Aorta (tissue), 5 donors: ENCODE data around the gene WDPCP. TPM values are rescaled to one million over a fixed set of nuclear protein-coding genes. Genes with fewer than 3 reads are reported as not detected.
A peak's percentile ranks its signal among the peaks of the same experiment; 100 is the strongest.

ENCODE experiments used
- ATAC-seq: fragments of 200-7000 bp; cut with Tn5 transposase; one replicate; pipeline ENCODE4 v1.9.1; 2022; ENCODE audit warnings: moderate library complexity; ENCODE audit not compliant: low FRiP score
- DNase-seq, 2 donors: peaks; one replicate each; pipeline ENCODE4 v3.0.0-alpha.2; 2020
- H3K27ac ChIP-seq, 2 donors: one replicate each; pipeline ENCODE4 v1.5.1; 2013; ENCODE audit warnings: low read length in 2 of 2, mild to moderate bottlenecking in 2 of 2, moderate library complexity in 2 of 2, control low read depth in 1 of 2, inconsistent platforms in 1 of 2, low read depth in 1 of 2
- H3K27me3 ChIP-seq, 2 donors: one replicate each; pipeline ENCODE4 v1.6.1; 2013; ENCODE audit warnings: control low read depth in 1 of 2, low read length in 1 of 2, mild to moderate bottlenecking in 1 of 2, moderate library complexity in 1 of 2; ENCODE audit not compliant: insufficient read depth in 2 of 2, control insufficient read depth in 1 of 2
- H3K36me3 ChIP-seq, 2 donors: one replicate each; pipeline ENCODE4 v1.6.1; 2013; ENCODE audit warnings: control low read depth in 1 of 2, low read length in 1 of 2, mild to moderate bottlenecking in 1 of 2; ENCODE audit not compliant: insufficient read depth in 2 of 2, control insufficient read depth in 1 of 2
- H3K4me1 ChIP-seq, 2 donors: one replicate each; pipeline ENCODE4 v1.6.1; 2013; ENCODE audit warnings: low read length in 2 of 2, control low read depth in 1 of 2, mild to moderate bottlenecking in 1 of 2, moderate library complexity in 1 of 2; ENCODE audit not compliant: insufficient read depth in 2 of 2, control insufficient read depth in 1 of 2
- H3K4me3 ChIP-seq, 2 donors: one replicate each; pipeline ENCODE4 v1.5.1; 2013; ENCODE audit warnings: low read length in 2 of 2, control low read depth in 1 of 2, mild to moderate bottlenecking in 1 of 2
- H3K9me3 ChIP-seq: one replicate; pipeline ENCODE4 v1.6.1; 2013; ENCODE audit warnings: mild to moderate bottlenecking, low read length; ENCODE audit not compliant: control insufficient read depth
- WGBS, 2 donors: extraction: QIAGEN DNeasy Blood & Tissue Kit; methylation state at CpG; one replicate each; pipeline ENCODE4 v1.1.7; 2013; 5-methylcytosine and 5-hydroxymethylcytosine counted together
- intact Hi-C, 2 donors: fragments of 100-400 bp; cut with DNase I; formaldehyde crosslinking; loops; one replicate each; pipeline versions ENCODE4 v1.14.2 to v1.15.0; 2022
- polyA plus RNA-seq, 2 donors: library from polyadenylated mRNA; stranded (reverse); fragments of 200-250 nt; gene quantifications; one replicate each; pipeline ENCODE4 v1.2.3, GENCODE V29; 2013
- total RNA-seq, 2 donors: library from RNA; stranded (reverse); fragmentation: NEBNext Ultra II Directional; extraction: Animal tissue kit (Norgen Biotek cat#: 25700); gene quantifications; one replicate each; pipeline ENCODE4 v1.2.1, GENCODE V29; 2021
- donor health status: healthy with polysubstance abuse.
- donor health status: Bipolar disorder and iron deficiency.
- donor health status: DM: no; HTN: no; CAD: no.
- donor health status: DM: no; HTN: no; CAD: no.
- donor health status: DM: yes; HTN: yes; CAD: no.

Gene WDPCP
- total and polyA plus RNA-seq, 4 donors = 2.9 to 20.8 (median 15.3) TPM

- H3K4me3 ChIP-seq = no peak overlapping the region
- intact Hi-C loops = no loop called here
- H3K27me3 ChIP-seq = no peaks in the 10 kb centered on the region
- 43 to 87% methylated on average over 1 of the region's 1 CpG for WGBS, 2 donors
- H3K27ac ChIP-seq = no peak overlapping the region
- no peak for ATAC-seq
- no peaks in the 10 kb centered on the region for H3K4me1 ChIP-seq
- DNase-seq = no peak
- no peaks in the 10 kb centered on the region for H3K36me3 ChIP-seq
- no peaks in the 10 kb centered on the region for H3K9me3 ChIP-seq
These were observed 153.2 kb downstream of the WDPCP start for GRCh38 chr2:63435070-63435469.

GRCh38 chr2:63434024-63435001, 154.0 kb downstream of the WDPCP start:
- Histone ChIP-seq H3K27ac (no peak overlapping the region), H3K27me3 (no peaks in the 10 kb centered on the region), H3K9me3 (no peaks in the 10 kb centered on the region), H3K4me1 (no peaks in the 10 kb centered on the region), H3K4me3 (no peak overlapping the region), H3K36me3 (no peaks in the 10 kb centered on the region)
- ATAC-seq (no peak), DNase-seq (no peak)
- WGBS, 2 donors = 89 to 91% methylated on average over 12 of the region's 12 CpGs
- intact Hi-C loops = no loop called here

DNA sequence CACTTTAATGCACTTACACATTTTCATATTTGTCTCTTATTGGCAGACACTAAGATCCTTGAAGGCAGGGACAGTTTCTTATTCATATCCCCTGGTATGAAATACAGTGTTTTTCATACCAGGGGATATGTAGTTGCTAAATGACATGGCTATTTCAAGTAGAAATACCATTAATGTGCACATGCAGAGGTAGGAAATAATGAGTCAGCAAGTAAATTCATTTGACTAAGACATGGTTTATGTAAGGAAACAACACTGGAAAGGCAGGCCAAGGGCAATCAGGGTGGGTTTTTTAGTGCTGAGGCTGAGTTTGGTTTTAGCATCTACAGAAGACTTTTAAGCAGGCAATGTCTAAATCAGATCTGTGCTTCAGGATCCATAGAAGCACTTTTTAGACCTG, 155.9 kb downstream of the WDPCP start:
- Histone ChIP-seq H3K27ac (no peak overlapping the region), H3K9me3 (no peaks in the 10 kb centered on the region), H3K4me3 (no peak overlapping the region), H3K27me3 (no peaks in the 10 kb centered on the region), H3K4me1 (no peaks in the 10 kb centered on the region), H3K36me3 (no peaks in the 10 kb centered on the region)
- intact Hi-C loops = no loop called here
- DNase-seq (no peak), ATAC-seq (no peak)

DNA sequence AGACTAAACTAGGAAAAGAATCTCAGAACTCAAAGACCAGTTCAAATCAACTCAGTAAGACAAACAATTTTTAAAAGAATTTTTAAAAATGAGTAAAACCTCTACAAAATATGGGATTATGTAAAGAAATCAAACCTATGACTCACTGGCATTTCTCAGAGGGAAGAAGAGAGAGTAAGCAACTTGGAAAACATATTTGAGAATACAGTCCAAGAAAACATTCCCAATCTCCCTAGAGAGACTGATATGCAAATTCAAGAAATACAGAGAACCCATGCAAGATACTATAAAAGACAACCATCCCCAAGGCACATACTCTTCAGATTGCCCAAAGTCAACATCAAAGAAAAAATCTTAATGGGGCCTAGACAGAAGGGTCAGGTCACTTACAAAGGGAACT, 162.7 kb downstream of the WDPCP start:
- no peaks in the 10 kb centered on the region for H3K36me3 ChIP-seq
- no peak overlapping the region for H3K27ac ChIP-seq
- ATAC-seq (no peak), DNase-seq (no peak)
- no peaks in the 10 kb centered on the region for H3K4me1 ChIP-seq
- H3K27me3 ChIP-seq = no peaks in the 10 kb centered on the region
- no peaks in the 10 kb centered on the region for H3K9me3 ChIP-seq
- H3K4me3 ChIP-seq = no peak overlapping the region
- intact Hi-C loops = no loop called here

- DNase-seq (no peak), ATAC-seq (no peak)
- no peaks in the 10 kb centered on the region for H3K27me3 ChIP-seq
- no peak overlapping the region for H3K4me3 ChIP-seq
- H3K36me3 ChIP-seq = no peaks in the 10 kb centered on the region
- 78 to 90% methylated on average over 4 of the region's 4 CpGs for WGBS, 2 donors
- no peak overlapping the region for H3K27ac ChIP-seq
- H3K9me3 ChIP-seq = no peaks in the 10 kb centered on the region
- intact Hi-C loops = no loop called here
- no peaks in the 10 kb centered on the region for H3K4me1 ChIP-seq
These were observed 163.2 kb downstream of the WDPCP start for GRCh38 chr2:63425079-63425416.

- H3K27me3 ChIP-seq = no peaks in the 10 kb centered on the region
- no peaks in the 10 kb centered on the region for H3K36me3 ChIP-seq
- no peaks in the 10 kb centered on the region for H3K4me1 ChIP-seq
- ATAC-seq (peak; percentile 29), DNase-seq (no peak)
- intact Hi-C loops = no loop called here
- H3K27ac ChIP-seq = no peak overlapping the region
- 75 to 83% methylated on average over 15 of the region's 15 CpGs for WGBS, 2 donors
- H3K4me3 ChIP-seq = no peak overlapping the region
- H3K9me3 ChIP-seq = no peaks in the 10 kb centered on the region
These were observed 163.8 kb downstream of the WDPCP start for GRCh38 chr2:63424329-63425078.

GRCh38 chr2:63422556-63422955, 165.7 kb downstream of the WDPCP start:
- H3K36me3 ChIP-seq = no peaks in the 10 kb centered on the region
- H3K27me3 ChIP-seq = no peaks in the 10 kb centered on the region
- WGBS, 2 donors = 89 to 92% methylated on average over 1 of the region's 1 CpG
- no peak for DNase-seq
- H3K4me1 ChIP-seq = no peaks in the 10 kb centered on the region
- no peak for ATAC-seq
- H3K27ac ChIP-seq = no peak overlapping the region
- intact Hi-C loops = no loop called here
- H3K4me3 ChIP-seq = no peak overlapping the region
- H3K9me3 ChIP-seq = no peaks in the 10 kb centered on the region

GRCh38 chr2:63408530-63408929, 179.7 kb downstream of the WDPCP start:
- Histone ChIP-seq H3K36me3 (peaks cover 0 to 4% of the 10 kb centered on the region in 2 donors), H3K9me3 (no peaks in the 10 kb centered on the region), H3K27me3 (no peaks in the 10 kb centered on the region), H3K27ac (no peak overlapping the region), H3K4me1 (no peaks in the 10 kb centered on the region), H3K4me3 (no peak overlapping the region)
- DNase-seq (no peak), ATAC-seq (no peak)
- intact Hi-C loops = no loop called here
- 96 to 97% methylated on average over 5 of the region's 5 CpGs for WGBS, 2 donors

DNA sequence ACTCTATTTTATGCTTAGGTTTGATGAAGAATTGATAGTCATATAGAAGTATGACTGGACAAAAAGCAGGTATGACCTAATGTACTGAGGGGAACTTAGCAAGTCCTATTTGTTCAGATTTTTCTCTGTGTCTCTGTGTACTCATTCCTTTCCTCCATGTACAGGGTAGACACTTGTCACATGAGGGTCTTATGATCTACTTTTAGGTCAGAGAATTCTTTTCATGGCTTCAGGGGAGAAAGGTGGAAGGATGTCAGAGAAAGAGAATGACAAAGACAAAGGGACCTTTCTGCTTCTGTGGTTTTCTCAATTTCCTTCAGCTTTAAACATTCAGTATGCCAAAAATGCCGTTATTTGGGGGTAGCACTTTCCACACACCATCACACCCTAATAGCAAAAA, 181.6 kb downstream of the WDPCP start:
- intact Hi-C loops = no loop called here
- DNase-seq = no peak
- 80 to 93% methylated on average over 1 of the region's 1 CpG for WGBS, 2 donors

More for the DNA sequence above, 181.6 kb downstream of the WDPCP start:
- Histone ChIP-seq H3K9me3 (no peaks in the 10 kb centered on the region), H3K4me1 (no peaks in the 10 kb centered on the region), H3K4me3 (no peak overlapping the region), H3K36me3 (peaks cover 0 to 4% of the 10 kb centered on the region in 2 donors), H3K27ac (no peak overlapping the region), H3K27me3 (no peaks in the 10 kb centered on the region)
- no peak for ATAC-seq
